T-helper 2 cell treated with Interferon-gamma antibody and Interleukin-4, amounts not matched to agents 100 ng/mL and 5 ng/mL, for 36 hours (primary cell): ENCODE data around the gene KNL1. TPM values are rescaled to one million over a fixed set of nuclear protein-coding genes. Genes with fewer than 3 reads are reported as not detected.
"Not testable (repeated sequence)": the region's sequence is repeated elsewhere in the genome, so short reads cannot be mapped to it uniquely, and the experiment has no call there.

ENCODE experiments used
- intact Hi-C: fragments of 100-400 bp; cut with micrococcal nuclease; formaldehyde crosslinking; loops from one replicate; pipeline ENCODE4 v1.15.1; 2023
- total RNA-seq: library from RNA; stranded (reverse); gene quantifications from 2 replicates; pipeline ENCODE4 v1.2.3, GENCODE V29; 2022

Gene KNL1
- total RNA-seq, 1 donor from 2014 or later, result 51.7 TPM

DNA sequence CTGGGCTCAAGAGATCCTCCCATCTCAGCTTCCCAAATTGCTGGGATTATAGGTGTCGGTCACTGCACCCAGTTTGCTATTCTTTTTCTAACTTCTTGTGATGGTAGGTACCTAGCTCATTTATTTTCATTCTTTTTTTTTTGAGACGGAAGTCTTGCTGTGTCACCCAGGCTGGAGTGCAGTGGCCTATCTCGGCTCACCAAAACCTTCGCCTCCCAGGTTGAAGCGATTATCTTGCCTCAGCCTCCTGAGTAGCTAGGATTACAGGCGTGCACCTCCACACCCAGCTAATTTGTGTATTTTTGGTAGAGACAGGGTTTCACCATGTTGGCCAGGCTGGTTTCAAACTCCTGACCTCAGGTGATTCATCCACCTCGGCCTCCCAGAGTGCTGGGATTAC, 70.9 kb downstream of the KNL1 start:
- intact Hi-C loops, result no loop called here

DNA sequence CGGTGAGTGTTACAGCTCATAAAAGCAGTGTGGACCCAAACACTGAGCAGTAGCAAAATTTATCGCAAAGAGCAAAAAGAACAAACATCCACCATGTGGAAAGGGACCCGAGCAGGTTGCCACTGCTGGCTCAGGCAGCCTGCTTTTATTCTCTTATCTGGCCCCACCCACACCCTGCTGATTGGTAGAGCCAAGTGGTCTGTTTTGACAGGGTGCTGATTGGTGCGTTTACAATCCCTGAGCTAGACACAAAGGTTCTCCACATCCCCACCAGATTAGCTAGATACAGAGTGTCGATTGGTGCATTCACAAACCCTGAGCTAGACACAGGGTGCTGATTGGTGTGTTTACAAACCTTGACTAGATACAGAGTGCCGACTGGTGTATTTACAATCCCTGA, 82.2 kb downstream of the KNL1 start:
- intact Hi-C loops, result not testable (repeated sequence)

DNA sequence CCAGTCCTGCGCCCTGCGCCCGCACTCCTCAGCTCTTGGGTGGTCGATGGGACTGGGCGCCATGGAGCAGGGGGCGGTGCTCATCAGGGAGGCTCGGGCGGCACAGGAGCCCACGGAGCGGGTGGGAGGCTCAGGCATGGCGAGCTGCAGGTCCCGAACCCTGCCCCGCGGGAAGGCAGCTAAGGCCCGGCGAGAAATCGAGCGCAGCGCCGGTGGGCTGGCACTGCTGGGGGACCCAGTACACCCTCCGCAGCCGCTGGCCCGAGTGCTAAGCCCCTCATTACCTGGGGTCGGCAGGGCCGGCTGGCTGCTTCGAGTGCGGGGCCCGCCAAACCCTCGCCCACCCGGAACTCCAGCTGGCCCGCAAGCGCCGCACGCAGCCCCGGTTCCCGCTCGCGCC, 82.9 kb downstream of the KNL1 start:
- intact Hi-C loops, result not testable (repeated sequence)

DNA sequence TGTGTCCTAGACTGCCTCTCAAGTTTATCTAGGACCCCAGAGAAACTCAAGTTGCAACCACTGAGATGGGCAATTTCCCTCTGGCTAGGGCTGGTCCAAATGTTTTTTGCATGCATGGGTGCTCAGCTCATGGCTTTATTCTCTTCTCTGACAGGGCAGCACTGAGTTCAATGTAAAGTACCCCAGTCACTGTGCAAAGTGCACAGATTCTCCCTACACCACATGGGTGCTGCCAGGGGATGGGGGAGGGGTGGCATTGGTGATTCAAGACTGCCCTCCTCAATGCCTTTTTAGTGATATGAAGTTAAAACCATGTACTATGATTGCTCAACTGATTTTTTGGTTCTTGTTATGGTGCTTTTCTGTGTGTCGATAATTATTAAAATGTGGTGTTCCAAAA, 86.1 kb downstream of the KNL1 start:
- intact Hi-C loops, result no loop called here

DNA sequence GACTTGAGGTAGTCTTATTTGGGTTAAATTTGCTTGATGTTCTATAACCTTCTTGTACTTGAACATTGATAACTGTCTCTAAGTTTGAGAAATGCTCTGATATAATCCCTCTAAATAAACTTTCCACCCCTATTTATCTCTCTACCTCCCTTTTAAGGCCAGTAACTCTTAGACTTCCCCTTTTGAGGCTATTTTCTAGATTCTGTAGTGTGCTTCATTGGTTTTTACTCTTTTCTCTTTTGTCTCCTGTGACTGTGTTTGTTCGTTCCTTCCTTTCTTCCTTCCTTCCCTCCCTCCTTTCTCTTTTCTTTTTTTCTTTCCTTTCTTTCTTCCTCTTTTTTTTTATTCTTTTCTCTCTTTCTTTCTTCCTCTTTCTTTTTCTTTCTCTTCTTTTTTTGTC, 86.9 kb downstream of the KNL1 start:
- intact Hi-C loops, result not testable (repeated sequence)

DNA sequence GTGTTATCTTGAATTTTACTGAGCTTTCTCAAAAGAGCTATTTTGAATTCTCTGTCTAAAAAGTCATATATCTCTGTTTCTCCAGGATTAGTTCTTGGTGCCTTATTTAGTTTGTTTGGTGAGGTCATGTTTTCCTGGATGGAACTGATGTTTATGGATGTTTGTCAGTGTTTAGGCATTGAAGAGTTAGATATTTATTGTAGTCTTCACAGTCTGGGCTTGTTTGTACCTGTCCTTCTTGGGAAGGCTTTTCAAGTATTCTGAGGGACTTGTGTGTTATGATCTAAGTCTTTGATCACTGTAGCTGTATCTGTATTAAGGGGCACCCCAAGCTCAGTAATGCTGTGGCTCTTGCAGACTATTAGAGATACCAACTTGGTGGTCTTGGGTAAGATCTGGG, 90.3 kb downstream of the KNL1 start:
- intact Hi-C loops, result no loop called here

DNA sequence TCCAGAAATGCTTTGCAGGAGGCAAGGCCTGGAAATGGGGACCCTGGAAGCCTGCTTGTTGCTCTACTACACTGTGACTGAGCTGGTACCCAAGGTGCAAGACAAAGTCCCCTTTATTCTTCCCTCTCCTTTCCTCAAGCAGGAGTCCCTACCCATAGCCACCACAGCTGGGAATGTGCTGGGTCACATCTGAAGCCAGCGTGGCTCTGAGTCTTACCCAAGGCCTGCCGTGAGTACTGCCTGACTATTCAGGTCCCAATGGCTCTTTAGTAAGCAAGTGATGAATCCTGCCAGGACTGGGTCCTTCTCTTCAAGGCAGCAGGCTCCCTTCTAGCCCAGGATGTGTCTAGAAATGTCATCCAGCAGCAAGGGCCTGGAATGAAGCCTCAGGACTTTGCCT, 91.3 kb downstream of the KNL1 start:
- intact Hi-C loops, result no loop called here

DNA sequence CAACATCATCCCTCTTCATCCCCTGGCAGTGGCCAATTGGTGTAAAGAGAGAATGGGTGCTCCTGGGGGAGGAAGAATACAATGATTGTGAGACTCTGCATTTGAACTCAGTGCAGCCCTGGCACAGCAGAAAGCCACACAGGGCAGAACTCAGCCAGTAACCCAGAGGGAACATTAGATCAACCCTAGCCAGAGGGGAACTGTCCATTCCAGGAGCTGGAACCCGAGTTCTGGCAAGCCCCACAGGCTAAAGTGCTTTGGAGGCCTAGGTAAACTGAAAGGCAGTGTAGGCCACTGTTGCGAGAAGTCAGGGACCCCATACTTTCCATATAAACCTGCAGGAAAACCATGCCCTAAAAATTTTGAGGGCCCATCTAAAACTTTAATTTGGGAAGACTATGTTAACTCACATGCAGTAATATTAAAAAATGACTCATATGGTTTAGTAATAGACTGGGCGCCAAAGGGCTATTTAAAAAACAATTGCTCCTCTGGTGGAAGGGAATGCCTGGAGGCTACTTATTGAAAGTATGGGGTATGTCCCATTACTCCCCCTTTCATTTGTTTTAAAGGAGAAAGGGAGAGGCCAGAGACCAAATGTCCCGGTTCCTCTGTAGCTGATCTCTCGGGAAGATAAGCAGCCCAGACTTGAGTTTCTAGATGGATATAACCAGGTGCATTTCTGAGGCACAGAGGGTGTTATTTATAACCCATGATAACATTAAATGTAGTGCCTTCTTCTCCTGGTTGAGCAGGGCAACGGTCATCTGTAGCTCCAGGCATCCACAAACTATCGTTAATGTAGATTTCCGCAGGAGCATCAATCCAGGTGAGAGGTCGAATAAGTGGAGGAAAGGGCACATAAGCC, 95.1 kb downstream of the KNL1 start:
- intact Hi-C loops, result no loop called here

DNA sequence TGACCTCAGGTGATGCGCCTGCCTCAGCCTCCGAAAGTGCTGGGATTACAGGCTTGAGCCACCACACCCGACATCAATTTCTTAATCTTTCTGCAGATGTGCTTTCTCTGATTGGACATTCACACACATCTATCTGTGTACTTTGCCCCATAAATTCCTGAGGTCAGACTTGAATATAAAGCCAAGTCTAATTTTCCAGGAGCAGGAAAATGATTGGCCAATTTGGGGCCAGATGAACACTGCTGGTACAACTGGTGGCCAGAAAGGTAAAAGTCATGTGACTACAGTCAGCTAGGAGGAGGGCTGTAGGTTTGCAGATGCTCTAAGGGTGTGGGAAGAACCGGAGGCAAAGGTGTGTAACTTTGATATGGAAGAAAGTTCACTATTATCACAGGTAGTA, 97.7 kb downstream of the KNL1 start:
- intact Hi-C loops, result loop anchor here (10.0 kb wide), 2 partner anchors 423 to 593 kb away; partner anchors contain the start of gene INO80

DNA sequence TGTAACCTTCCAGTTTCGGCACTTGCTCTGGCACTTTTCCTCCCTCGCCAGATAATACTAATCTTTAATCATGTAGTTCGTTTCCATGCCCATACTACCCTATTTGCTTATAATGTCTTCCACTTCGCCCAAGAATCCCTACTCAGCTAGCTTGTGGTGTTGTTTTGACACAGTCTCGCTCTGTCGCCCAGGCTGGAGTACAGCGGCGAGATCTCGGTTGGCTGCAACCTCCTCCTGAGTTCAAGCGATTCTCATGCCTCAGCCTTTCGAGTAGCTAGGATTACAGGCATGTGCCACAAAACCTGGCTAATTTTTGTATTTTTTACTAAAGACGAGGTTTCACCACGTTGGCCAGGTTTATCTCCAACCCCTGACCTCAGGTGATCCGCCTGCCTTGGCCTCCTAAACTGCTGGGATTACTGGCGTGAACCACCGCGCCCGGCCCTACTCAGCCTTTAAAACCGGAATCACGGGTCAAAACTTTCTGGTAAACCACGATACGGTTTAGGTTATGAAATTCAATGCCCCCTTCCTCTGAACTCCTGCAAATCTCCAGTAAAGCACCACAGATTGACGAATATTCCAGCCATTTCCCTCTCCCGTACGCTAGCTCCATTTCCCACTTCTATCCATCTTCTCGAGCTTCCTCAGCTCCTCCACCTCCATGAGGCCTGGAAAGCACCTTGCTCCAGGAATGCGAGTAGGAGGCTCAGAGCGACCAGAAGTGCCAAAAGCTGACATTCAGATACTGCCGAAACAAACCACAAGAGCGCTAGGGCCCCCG, 100.0 kb downstream of the KNL1 start:
- intact Hi-C loops, result loop anchor here (2.0 to 10.0 kb wide), 7 partner anchors 15 to 591 kb away; partner anchors contain the start of genes CCDC32, GCHFR, INO80 and VPS18

DNA sequence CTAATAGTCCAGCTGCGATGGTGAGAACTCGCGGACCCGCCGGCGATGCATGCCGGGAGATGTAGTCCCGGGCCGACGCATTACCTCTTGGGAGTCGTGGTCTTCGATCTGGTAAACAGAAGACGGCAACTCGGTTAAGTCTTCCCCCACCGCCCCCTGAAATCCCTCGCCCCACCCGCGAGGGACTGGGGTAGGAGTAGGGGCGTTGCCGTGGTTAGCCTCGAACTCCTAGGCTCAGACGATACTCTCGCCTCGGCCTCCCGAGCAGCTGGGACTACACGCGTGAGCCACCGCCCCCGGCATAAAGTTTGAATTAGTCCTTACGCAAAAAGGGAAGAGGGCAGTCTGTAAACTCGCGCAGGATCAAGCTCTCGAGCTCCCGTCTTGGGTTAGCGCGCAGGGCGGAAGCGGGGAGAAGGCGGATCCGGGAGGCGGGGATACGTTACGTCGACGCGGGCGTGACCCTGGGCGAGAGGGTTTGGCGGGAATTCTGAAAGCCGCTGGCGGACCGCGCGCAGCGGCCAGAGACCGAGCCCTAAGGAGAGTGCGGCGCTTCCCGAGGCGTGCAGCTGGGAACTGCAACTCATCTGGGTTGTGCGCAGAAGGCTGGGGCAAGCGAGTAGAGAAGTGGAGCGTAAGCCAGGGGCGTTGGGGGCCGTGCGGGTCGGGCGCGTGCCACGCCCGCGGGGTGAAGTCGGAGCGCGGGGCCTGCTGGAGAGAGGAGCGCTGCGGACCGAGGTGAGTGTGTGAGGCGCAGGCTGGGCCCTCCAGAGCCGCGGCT, 100.8 kb downstream of the KNL1 start, which contains the start of gene RAD51:
TSS of gene RAD51 (plus strand) at position 487 of the 781 bp plus-strand sequence. CDS start 3,585 bp downstream, outside the sequence.
- intact Hi-C loops, result loop anchor here (1.0 to 10.0 kb wide), 10 partner anchors 16 to 1882 kb away; partner anchors contain the start of genes CCDC32, DNAJC17, GCHFR and INO80

DNA sequence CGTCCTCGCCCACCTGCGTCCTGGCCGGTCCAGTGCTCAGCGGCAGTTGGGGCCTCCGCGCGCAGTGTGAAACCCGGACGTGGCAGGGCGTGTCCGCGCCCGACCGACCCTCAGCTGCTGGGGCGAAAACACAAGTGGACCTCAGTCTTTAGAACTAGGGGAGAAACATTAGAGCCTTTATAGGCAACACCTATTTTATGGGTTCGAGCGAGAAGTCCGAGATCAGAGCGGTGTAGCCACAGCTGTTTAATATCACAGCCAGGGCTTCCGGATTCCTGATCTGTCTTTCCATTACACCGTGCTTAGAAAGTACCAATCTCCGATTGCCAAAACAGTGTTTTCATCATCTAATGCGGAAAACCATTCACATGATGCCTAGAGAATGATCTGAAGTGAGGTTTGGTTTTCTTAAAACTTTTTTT, 101.4 kb downstream of the KNL1 start:
- intact Hi-C loops, result loop anchor here (1.0 to 10.0 kb wide), 10 partner anchors 17 to 1882 kb away; partner anchors contain the start of genes CCDC32, DNAJC17, GCHFR and INO80

DNA sequence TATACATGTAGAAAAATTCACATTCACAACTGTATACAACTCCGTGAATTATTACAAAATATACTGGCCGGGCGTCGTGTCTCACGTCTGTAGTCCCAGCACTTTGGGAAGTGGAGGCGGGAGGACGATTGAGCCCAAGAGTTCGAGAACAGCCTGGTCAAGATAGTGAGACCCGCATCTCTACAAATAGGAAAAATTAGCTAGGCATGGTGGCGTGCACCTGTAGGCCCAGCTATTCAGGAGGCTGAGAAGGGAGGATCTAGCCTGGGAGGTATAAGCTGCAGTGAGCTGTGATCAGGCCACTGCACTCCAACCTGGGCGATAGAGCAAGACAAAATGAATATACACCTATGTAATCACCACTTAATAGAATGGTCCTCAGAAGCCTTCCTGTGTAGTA, 102.2 kb downstream of the KNL1 start:
- intact Hi-C loops, result loop anchor here (5.0 to 10.0 kb wide), 3 partner anchors 419 to 1881 kb away; partner anchors contain the start of genes INO80 and STARD9

DNA sequence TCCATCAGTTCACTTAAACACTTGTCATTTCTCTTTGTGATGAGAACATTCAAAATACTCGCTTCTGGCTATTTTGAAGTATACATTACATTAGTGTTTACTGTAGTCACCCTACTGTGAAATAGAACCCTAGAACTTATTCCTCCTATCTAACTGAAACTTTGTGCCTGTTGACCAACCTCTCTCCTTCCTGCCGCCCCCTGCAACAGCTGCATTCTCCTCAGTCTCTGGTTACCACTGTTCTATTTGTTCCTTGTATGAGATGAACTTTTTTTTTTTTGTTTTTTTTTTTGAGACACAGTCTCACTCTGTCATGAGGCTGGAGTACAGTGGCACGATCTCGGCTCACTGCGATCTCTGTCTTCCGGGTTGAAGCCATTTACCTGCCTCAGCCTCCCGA, 103.9 kb downstream of the KNL1 start:
- intact Hi-C loops, result loop anchor here (5.0 to 10.0 kb wide), 3 partner anchors 417 to 1879 kb away; partner anchors contain the start of genes INO80 and STARD9

DNA sequence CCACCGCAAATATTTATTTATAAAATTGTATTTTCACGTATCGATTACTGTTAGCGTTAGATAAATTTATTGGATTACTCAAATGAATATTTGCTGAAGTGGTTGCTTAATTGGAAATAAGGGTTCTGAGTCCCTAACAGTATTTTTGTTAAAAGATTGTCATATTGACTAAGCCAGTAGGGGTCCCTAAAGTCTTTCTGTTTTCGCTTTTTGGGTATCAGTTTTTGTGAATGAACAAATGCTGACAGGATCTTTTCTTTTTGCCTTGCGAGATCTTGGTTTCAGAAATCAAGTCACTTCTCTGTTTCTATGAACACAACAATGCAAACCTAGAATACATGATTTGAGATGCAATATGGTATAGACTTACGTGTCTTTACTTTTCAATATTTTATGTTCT, 108.0 kb downstream of the KNL1 start:
- intact Hi-C loops, result loop anchor here (5.0 kb wide), 1 partner anchor 80 kb away; no protein-coding TSS in a partner anchor

DNA sequence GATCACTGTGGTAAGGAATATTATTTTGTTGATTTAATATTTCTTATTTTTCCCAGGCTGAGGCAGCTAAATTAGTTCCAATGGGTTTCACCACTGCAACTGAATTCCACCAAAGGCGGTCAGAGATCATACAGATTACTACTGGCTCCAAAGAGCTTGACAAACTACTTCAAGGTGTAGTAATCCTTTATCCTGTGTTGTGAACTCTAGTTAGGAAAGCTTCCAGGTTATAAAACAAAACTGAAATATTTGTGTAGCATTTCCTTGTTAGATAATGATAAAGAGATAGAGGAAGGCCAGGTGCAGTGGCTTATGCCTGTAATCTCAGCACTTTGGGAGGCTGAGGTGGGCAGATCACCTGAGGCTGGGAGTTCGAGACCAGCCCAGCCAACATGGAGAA, 112.1 kb downstream of the KNL1 start:
- intact Hi-C loops, result no loop called here

Other genes with a start within 250 kb of the KNL1 start
- not detected in 2 replicates for gene PHGR1, start 243.2 kb upstream of the KNL1 start, total RNA-seq
- gene DISP2, start 236.0 kb upstream of the KNL1 start, total RNA-seq, result 0.32 and 0.52 TPM in 2 replicates
- 52.1 and 53.6 TPM in 2 replicates for gene KNSTRN, start 211.5 kb upstream of the KNL1 start, total RNA-seq
- gene IVD, start 188.5 kb upstream of the KNL1 start, total RNA-seq, result 63.1 and 69.5 TPM in 2 replicates
- gene BAHD1, start 153.3 kb upstream of the KNL1 start, total RNA-seq, result 29.7 and 31.2 TPM in 2 replicates
- gene CHST14, start 123.3 kb upstream of the KNL1 start, total RNA-seq, result 16.5 and 17.4 TPM in 2 replicates
- 23.8 and 25.0 TPM in 2 replicates for gene CCDC32, start 29.2 kb upstream of the KNL1 start, total RNA-seq
- 13.5 and 14.2 TPM in 2 replicates for gene RPUSD2, start 24.9 kb upstream of the KNL1 start, total RNA-seq
- gene RAD51, start 100.9 kb downstream of the KNL1 start, total RNA-seq, result 64.7 and 64.9 TPM in 2 replicates
- gene RMDN3, start 161.0 kb downstream of the KNL1 start, total RNA-seq, result 35.7 and 37.9 TPM in 2 replicates
- 40.3 and 41.4 TPM in 2 replicates for gene GCHFR, start 169.8 kb downstream of the KNL1 start, total RNA-seq
- gene C15orf62, start 175.7 kb downstream of the KNL1 start, total RNA-seq, result 0.89 and 1.4 TPM in 2 replicates
- gene ZFYVE19, start 212.8 kb downstream of the KNL1 start, total RNA-seq, result 32.6 and 35.4 TPM in 2 replicates
- gene DNAJC17, start 213.2 kb downstream of the KNL1 start, total RNA-seq, result 41.5 and 43.2 TPM in 2 replicates
- gene PPP1R14D, start 234.5 kb downstream of the KNL1 start, total RNA-seq, result not detected in 2 replicates
- 3.6 and 3.7 TPM in 2 replicates for gene SPINT1, start 249.8 kb downstream of the KNL1 start, total RNA-seq